Osteocyte (in vitro differentiated cells): ENCODE data around the gene EEF1A2. TPM values are rescaled to one million over a fixed set of nuclear protein-coding genes. Genes with fewer than 3 reads are reported as not detected.

Experiments used
- DNase-seq: peaks from one replicate; pipeline ENCODE4 v3.0.0; 2021; ENCODE audit warnings: mixed read lengths; ENCODE audit not compliant: unreplicated experiment; ENCODE audit errors: extremely low spot score
- H3K27ac Mint-ChIP-seq: one replicate; pipeline ENCODE4 v1.8.0; 2021; ENCODE audit warnings: mild to moderate bottlenecking, mixed read lengths; ENCODE audit not compliant: unreplicated experiment
- H3K27me3 Mint-ChIP-seq: one replicate; pipeline ENCODE4 v1.8.0; 2021; ENCODE audit warnings: mixed read lengths; ENCODE audit not compliant: unreplicated experiment
- H3K36me3 Mint-ChIP-seq: one replicate; pipeline ENCODE4 v1.8.0; 2021; ENCODE audit warnings: mixed read lengths; ENCODE audit not compliant: unreplicated experiment
- H3K4me1 Mint-ChIP-seq: one replicate; pipeline ENCODE4 v1.8.0; 2021; ENCODE audit warnings: mixed read lengths; ENCODE audit not compliant: unreplicated experiment
- H3K4me3 Mint-ChIP-seq: one replicate; pipeline ENCODE4 v1.8.0; 2021; ENCODE audit warnings: mild to moderate bottlenecking, moderate library complexity, mixed read lengths; ENCODE audit not compliant: unreplicated experiment
- H3K9me3 Mint-ChIP-seq: one replicate; pipeline ENCODE4 v1.8.0; 2021; ENCODE audit warnings: mixed read lengths; ENCODE audit not compliant: unreplicated experiment
- total RNA-seq: library from RNA; stranded (reverse); gene quantifications from 2 replicates; pipeline ENCODE4 v1.2.1, GENCODE V29; 2021
- TF ChIP-seq, protein P1 (sequence below): fragments of 200-600 bp; sonication (generic); IDR thresholded peaks from 2 replicates; pipeline ENCODE4 v1.5.0; 2021; ENCODE audit warnings: antibody characterized with exemption, mild to moderate bottlenecking, moderate library complexity

The EEF1A2 gene
- total RNA-seq, 1 donor from 2014 or later = 0.56 TPM

DNA sequence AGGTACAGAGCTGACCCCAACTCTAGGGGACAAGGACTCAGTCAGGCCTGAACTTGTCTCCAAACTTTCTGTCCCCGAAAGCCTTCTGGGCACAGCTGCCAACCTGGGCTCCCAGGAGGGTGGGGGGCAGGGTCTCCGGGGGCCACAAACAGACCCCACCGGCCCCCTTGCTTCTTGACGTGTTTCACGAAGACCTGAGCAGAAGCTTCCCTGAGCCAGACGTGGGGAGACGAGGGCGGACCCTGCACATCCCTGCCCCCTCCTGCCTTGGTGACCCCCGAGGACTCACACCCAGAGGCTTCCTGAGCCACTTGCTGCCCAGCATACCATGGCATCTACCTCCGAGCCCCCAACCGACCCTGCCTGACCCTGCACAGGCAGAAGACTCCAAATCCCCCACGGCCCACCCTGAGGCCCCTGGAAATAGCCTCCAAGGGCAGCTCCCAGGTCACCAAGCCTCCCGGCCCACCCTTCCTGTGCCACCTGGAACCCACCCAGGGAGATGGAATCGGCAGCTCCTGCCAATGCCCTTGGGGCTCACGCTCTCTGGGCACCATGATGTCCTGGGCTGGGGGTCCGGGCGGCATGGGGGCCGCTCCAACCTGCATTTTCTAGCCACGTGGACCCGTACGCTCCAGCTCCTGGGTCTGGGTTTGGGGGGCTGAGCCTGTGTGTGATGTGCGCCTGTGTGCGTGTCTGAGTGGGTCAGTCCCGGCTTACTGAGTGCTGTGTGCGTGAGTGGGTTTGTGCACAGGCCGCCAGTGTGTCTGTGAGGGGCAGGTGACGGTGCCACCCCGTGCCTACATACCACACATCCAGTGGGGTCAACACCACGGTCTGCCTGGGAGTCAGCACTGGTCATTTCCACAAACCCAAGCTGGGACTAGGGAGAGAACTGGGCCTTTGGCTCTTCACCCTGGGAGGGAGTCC, 40.8 kb upstream of the EEF1A2 start:
- H3K4me3 Mint-ChIP-seq = no peak overlapping the region
- TF ChIP-seq, protein P1, sequence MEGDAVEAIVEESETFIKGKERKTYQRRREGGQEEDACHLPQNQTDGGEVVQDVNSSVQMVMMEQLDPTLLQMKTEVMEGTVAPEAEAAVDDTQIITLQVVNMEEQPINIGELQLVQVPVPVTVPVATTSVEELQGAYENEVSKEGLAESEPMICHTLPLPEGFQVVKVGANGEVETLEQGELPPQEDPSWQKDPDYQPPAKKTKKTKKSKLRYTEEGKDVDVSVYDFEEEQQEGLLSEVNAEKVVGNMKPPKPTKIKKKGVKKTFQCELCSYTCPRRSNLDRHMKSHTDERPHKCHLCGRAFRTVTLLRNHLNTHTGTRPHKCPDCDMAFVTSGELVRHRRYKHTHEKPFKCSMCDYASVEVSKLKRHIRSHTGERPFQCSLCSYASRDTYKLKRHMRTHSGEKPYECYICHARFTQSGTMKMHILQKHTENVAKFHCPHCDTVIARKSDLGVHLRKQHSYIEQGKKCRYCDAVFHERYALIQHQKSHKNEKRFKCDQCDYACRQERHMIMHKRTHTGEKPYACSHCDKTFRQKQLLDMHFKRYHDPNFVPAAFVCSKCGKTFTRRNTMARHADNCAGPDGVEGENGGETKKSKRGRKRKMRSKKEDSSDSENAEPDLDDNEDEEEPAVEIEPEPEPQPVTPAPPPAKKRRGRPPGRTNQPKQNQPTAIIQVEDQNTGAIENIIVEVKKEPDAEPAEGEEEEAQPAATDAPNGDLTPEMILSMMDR = no peak
- H3K36me3 Mint-ChIP-seq = no peaks in the 10 kb centered on the region
- H3K9me3 Mint-ChIP-seq = no peaks in the 10 kb centered on the region
- peaks cover 15% of the 10 kb centered on the region for H3K4me1 Mint-ChIP-seq
- H3K27ac Mint-ChIP-seq = no peak overlapping the region
- DNase-seq = no peak
- H3K27me3 Mint-ChIP-seq = no peaks in the 10 kb centered on the region

DNA sequence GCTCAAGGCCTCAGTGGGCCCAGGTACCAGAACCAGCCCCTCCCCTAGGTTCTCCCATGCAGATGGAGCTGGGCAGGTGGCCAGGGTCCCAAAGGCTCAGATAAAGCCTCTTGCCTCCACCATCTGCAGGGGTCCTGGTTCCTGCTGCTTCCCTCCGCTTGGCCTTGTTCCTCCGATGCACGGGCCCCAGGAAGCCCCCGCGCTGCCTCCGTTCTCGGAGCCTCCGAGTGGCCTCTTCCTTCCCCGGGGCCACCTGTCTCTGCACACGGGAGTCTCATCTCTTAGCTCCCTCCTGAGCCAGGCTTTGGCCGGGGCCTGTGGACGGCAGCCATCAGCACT, 40.2 kb upstream of the EEF1A2 start:
- H3K4me3 Mint-ChIP-seq = no peak overlapping the region
- peaks cover 15% of the 10 kb centered on the region for H3K4me1 Mint-ChIP-seq
- no peaks in the 10 kb centered on the region for H3K36me3 Mint-ChIP-seq
- no peak overlapping the region for H3K27ac Mint-ChIP-seq
- no peaks in the 10 kb centered on the region for H3K27me3 Mint-ChIP-seq
- TF ChIP-seq, protein P1 = no peak
- no peaks in the 10 kb centered on the region for H3K9me3 Mint-ChIP-seq
- DNase-seq = no peak

DNA sequence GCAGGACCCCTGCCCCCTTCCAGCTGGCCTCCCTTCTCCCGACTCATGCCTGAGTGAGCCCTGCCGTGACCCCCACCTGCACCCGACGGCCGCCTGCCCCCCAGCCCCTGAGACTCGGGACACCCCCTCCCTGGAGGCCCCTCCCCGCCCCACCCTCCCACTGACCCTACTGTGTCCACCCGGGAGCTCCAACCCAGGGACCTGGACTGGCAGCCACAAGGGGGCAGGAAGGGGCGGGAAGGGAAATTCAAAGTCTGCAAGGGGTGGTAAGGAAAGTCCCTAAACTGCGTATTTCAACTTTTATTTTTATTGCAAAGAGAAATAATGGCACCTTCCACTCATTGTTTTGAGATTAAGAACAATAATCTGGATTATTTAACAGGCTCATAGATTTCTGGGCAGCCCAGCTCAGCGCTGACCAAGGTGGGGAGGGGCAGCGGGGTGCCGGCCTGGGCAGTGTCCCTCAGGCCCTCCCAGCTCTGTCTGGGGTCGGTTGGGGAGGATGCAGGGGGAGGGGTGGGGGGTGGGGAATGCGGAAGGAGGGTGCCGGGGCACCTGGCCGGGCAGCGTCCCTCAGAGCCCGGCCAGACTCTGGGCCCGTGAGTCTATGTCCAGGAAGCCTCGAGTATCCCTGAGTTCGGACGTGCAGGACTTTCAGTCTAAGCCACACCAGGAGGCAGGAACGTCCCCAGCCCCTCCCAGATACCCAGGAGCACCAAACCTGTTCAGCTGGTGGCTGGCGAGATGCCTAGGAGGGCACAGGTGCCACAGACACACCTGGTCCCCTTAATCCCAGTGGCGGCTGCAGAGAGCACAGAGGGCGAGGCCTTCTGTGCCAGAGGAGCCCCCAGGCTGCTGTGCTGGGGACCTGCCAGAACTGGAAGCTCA, 39.6 kb upstream of the EEF1A2 start:
- Mint-ChIP-seq H3K4me3 (no peak overlapping the region), H3K27ac (no peak overlapping the region), H3K4me1 (peaks cover 15% of the 10 kb centered on the region), H3K27me3 (no peaks in the 10 kb centered on the region), H3K9me3 (no peaks in the 10 kb centered on the region), H3K36me3 (no peaks in the 10 kb centered on the region)
- DNase-seq = no peak
- TF ChIP-seq, protein P1 = peak; percentile 20

DNA sequence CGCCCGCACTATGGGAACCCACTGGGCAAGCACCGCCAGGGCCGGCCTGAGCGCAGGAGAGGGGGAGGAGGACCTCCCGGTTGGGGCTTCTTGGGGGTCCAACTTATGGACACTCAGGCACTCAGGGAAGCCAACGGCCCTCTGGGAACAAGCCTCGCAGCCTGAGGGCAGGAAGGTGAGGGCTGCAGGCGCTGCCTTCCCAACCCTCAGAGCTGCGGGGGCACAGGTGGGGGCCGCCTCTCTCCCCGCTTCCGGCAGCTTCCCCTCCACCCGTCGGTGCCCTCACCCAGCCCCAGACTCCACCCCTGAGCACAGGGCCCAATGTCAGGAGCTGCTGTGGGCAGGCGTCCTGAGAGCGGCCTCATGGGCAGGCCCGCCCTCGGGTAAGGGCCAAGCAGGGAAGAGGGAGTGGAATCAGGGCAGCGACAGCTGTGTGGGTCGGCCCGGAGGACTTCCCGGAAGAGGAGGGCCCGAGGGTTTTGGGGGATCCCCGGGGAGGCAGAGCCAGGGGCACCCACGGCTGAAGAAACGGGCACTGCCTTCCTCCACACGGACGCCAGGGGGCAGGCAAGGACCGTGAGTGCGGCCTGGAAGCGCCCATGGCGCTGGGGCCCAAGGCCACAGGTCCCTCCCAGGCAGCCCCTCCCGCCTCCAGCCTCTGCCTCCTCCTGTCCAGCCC, 38.8 kb upstream of the EEF1A2 start:
- TF ChIP-seq, protein P1 = peak; percentile 98
- no peaks in the 10 kb centered on the region for H3K27me3 Mint-ChIP-seq
- H3K9me3 Mint-ChIP-seq = no peaks in the 10 kb centered on the region
- DNase-seq = peak; percentile 93
- no peak overlapping the region for H3K27ac Mint-ChIP-seq
- no peaks in the 10 kb centered on the region for H3K36me3 Mint-ChIP-seq
- H3K4me3 Mint-ChIP-seq = peak overlapping the region; percentile 26
- peaks cover 15% of the 10 kb centered on the region for H3K4me1 Mint-ChIP-seq
